ENCODE data around the gene RPP40.
"Not testable (repeated sequence)": the region's sequence is repeated elsewhere in the genome, so short reads cannot be mapped to it uniquely, and the experiment has no call there.

RPP40 gene

DNA sequence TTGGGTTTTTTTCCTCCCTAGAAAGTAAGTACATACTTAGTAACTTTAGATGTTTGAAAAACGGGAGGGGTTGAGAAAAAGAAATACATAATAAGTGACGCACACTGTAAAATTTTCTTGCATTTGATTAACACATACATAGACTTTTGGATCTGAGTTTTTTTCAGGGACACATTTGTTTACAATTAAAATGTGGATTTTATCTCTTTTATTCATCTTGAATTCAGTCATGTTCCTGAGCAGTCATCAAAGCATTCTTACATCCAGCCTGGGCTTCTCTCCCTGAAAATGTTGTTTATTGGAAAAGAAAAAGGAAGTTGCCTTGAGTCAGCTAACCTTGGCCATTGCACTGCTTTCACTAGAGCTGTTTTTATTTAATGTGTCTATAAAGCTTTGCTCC lies 8.7 kb upstream of the RPP40 start:
- no peak overlapping the region for H3K27ac ChIP-seq
- no peaks in the 10 kb centered on the region for H3K9me3 ChIP-seq (ENCODE audit: severe bottlenecking)
- no peaks in the 10 kb centered on the region for H3K36me3 ChIP-seq
- DNase-seq = no peak
- H3K4me3 ChIP-seq (ENCODE audit: low read depth, low read length) = no peak overlapping the region
- peaks cover 3% of the 10 kb centered on the region for H3K27me3 ChIP-seq (ENCODE audit: insufficient read depth, low read depth, severe bottlenecking)
- TF ChIP-seq, protein P1, sequence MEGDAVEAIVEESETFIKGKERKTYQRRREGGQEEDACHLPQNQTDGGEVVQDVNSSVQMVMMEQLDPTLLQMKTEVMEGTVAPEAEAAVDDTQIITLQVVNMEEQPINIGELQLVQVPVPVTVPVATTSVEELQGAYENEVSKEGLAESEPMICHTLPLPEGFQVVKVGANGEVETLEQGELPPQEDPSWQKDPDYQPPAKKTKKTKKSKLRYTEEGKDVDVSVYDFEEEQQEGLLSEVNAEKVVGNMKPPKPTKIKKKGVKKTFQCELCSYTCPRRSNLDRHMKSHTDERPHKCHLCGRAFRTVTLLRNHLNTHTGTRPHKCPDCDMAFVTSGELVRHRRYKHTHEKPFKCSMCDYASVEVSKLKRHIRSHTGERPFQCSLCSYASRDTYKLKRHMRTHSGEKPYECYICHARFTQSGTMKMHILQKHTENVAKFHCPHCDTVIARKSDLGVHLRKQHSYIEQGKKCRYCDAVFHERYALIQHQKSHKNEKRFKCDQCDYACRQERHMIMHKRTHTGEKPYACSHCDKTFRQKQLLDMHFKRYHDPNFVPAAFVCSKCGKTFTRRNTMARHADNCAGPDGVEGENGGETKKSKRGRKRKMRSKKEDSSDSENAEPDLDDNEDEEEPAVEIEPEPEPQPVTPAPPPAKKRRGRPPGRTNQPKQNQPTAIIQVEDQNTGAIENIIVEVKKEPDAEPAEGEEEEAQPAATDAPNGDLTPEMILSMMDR (IDR thresholded peaks at IDR 0.05; ENCODE audit: low read depth, low read length) = no peak

DNA sequence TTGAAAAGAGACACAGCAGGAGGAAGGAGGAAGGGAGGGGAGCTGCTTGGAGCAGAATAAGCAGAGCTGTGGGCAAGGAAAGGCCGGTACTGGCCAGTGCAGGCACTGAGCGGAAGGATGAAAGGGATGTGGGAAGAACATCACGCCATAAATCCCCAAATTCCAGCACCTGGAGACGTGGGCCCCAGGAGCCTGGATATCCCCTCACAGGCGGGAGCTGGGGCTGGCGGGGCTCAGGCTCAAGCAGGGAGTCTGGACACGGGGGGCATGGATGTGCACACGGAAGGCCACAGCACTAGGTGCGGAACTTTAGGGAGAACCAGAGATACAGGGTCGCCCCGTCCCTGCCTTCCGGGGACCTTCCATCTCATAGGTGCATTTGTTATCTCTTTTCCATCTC lies 7.5 kb upstream of the RPP40 start:
- Histone ChIP-seq H3K9me3 (ENCODE audit: severe bottlenecking) (no peaks in the 10 kb centered on the region), H3K27me3 (ENCODE audit: insufficient read depth, low read depth, severe bottlenecking) (peaks cover 3% of the 10 kb centered on the region), H3K4me3 (ENCODE audit: low read depth, low read length) (no peak overlapping the region), H3K36me3 (no peaks in the 10 kb centered on the region), H3K27ac (no peak overlapping the region)
- TF ChIP-seq, protein P1 (IDR thresholded peaks at IDR 0.05; ENCODE audit: low read depth, low read length) = no peak
- DNase-seq = no peak

DNA sequence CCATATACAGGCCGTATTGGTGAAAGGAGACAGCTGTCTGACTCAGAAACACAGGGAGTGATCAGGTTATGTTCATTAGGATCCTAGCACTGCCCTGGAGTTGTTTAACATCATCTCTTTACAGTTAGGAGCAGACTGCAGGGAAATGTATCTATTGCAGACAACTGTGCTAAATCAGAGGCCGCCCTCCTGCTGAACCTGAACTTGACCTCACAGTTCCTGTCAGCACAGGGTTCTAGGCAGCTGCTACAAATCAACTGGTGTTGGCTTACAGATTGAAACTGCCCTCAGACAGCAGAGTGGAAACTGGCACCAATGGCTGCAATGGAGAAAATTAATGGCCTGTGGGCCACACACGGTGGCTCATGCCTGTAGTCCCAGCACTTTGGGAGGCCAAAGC lies 3.7 kb upstream of the RPP40 start:
- Histone ChIP-seq H3K36me3 (no peaks in the 10 kb centered on the region), H3K27ac (no peak overlapping the region), H3K4me3 (ENCODE audit: low read depth, low read length) (no peak overlapping the region), H3K9me3 (ENCODE audit: severe bottlenecking) (no peaks in the 10 kb centered on the region), H3K27me3 (ENCODE audit: insufficient read depth, low read depth, severe bottlenecking) (no peaks in the 10 kb centered on the region)
- TF ChIP-seq, protein P1 (IDR thresholded peaks at IDR 0.05; ENCODE audit: low read depth, low read length) = no peak
- no peak for DNase-seq

DNA sequence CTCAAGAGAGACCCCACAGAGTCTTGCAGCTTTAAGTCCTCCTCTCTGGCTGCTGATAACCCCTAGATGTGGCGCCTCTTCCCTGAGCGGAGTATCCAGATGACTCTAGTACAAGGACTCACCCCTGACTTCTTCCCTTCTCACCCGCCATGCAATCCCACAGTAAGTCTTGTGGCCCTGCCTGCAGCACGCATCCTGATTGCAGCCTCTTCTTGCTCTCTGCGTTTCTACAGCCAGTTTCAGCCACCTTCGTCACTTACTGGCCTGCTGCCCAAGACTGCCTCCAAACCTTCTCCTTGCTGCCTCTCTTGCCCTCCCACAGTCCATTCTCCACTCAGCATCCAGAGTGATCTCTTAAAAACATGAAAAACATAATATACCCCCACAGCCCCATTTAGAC lies 2.4 kb upstream of the RPP40 start:
- no peak overlapping the region for H3K27ac ChIP-seq
- no peak overlapping the region for H3K4me3 ChIP-seq (ENCODE audit: low read depth, low read length)
- no peaks in the 10 kb centered on the region for H3K27me3 ChIP-seq (ENCODE audit: insufficient read depth, low read depth, severe bottlenecking)
- no peaks in the 10 kb centered on the region for H3K9me3 ChIP-seq (ENCODE audit: severe bottlenecking)
- H3K36me3 ChIP-seq = no peaks in the 10 kb centered on the region; the same call in 1 of the 2 replicates
- TF ChIP-seq, protein P1 (IDR thresholded peaks at IDR 0.05; ENCODE audit: low read depth, low read length) = no peak
- DNase-seq = no peak

DNA sequence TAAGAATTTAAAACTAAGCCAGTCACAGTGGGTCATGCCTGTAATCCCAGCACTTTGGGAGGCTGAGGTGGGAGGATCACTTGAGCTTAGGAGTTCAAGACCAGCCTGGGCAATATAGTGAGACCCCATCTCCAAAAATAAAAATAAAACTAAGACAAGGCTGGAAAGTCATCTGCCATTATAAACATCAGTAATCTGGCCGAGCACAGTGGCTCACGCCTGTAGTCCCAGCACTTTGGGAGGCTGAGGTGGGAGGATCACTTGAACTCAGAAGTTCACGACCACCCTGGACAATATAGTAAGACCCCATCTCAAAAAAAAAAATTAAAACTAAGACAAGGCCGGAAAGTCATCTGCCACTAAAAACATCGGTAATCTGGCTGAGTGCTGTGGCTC lies 1.2 kb upstream of the RPP40 start:
- H3K27me3 ChIP-seq (ENCODE audit: insufficient read depth, low read depth, severe bottlenecking); H3K9me3 ChIP-seq (ENCODE audit: severe bottlenecking); H3K36me3 ChIP-seq; DNase-seq; H3K4me3 ChIP-seq (ENCODE audit: low read depth, low read length); H3K27ac ChIP-seq: not testable (repeated sequence)

DNA sequence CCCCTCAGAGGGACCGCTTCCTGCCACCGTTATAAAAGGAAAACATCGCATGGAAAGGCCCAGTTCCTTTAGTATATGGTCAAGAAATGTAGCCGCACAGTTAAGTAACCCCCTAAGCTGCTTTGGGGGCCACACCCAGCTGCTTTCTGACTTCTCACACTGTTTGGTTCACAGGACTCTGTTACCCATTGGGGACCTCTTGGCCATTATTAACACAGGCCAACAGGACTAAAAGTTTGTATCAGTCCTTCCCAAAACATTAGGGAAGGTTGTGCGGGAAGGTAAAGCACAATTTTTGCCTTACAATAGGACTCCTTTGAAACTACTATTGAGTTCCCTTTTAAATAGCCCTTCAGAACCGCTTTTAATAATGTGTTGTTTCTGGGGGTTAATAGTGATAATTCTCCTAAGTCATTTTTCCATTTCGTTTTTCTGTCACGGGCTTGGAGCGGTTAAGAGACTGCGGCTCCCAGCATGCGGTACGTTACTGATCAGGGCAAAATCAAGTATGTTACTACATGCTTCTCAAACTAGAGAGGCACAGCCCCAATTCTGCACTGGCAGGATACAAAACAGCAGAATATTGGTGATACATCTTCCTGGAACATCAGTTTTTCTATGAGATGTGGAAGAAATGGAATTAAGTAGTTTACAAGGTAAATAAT lies 668 bp upstream of the RPP40 start:
- DNase-seq = no peak
- Histone ChIP-seq H3K27ac (peak overlapping the region; percentile 77), H3K36me3 (no peaks in the 10 kb centered on the region; the same call in 1 of the 2 replicates), H3K4me3 (ENCODE audit: low read depth, low read length) (peak overlapping the region; percentile 87), H3K27me3 (ENCODE audit: insufficient read depth, low read depth, severe bottlenecking) (no peaks in the 10 kb centered on the region), H3K9me3 (ENCODE audit: severe bottlenecking) (no peaks in the 10 kb centered on the region)
- TF ChIP-seq, protein P1 (IDR thresholded peaks at IDR 0.05; ENCODE audit: low read depth, low read length) = no peak

Measured in WERI-Rb-1 (cell line).